HuH-7 (cell line): ENCODE measurements around the gene IL13RA1.
"Not testable (repeated sequence)": the region's sequence is repeated elsewhere in the genome, so short reads cannot be mapped to it uniquely, and the experiment has no call there.

Experiments used
- DNase-seq: peaks from one replicate; pipeline ENCODE4 v3.0.0; 2011; ENCODE audit warnings: low spot score

Gene IL13RA1

GRCh38 chrX:118729042-118729652 lies 1.7 kb downstream of the IL13RA1 start:
- DNase-seq, result no peak

GRCh38 chrX:118730500-118731247 lies 3.3 kb downstream of the IL13RA1 start:
- DNase-seq, result no peak

GRCh38 chrX:118732551-118732950 lies 5.1 kb downstream of the IL13RA1 start:
- DNase-seq, result not testable (repeated sequence)

GRCh38 chrX:118734909-118735308 lies 7.5 kb downstream of the IL13RA1 start:
- DNase-seq, result no peak

GRCh38 chrX:118736394-118737010 lies 9.1 kb downstream of the IL13RA1 start:
- no peak for DNase-seq

GRCh38 chrX:118739577-118739976 lies 12.2 kb downstream of the IL13RA1 start:
- no peak for DNase-seq

GRCh38 chrX:118740276-118740889 lies 13.0 kb downstream of the IL13RA1 start:
- DNase-seq, result no peak

- no peak for DNase-seq
Observed at GRCh38 chrX:118742176-118742575, 14.8 kb downstream of the IL13RA1 start.

- no peak for DNase-seq
Observed at GRCh38 chrX:118745570-118745969, 18.2 kb downstream of the IL13RA1 start.

- DNase-seq, result no peak
Observed at GRCh38 chrX:118751950-118752783, 24.8 kb downstream of the IL13RA1 start.

- DNase-seq, result no peak
Observed at GRCh38 chrX:118755633-118756032, 28.2 kb downstream of the IL13RA1 start.

GRCh38 chrX:118756101-118756500 lies 28.7 kb downstream of the IL13RA1 start:
- DNase-seq, result no peak

- no peak for DNase-seq
Observed at GRCh38 chrX:118758511-118758910, 31.1 kb downstream of the IL13RA1 start.

GRCh38 chrX:118760025-118760424 lies 32.6 kb downstream of the IL13RA1 start:
- no peak for DNase-seq

- DNase-seq, result peak; percentile 12
Observed at GRCh38 chrX:118761939-118762707, 34.7 kb downstream of the IL13RA1 start.

- DNase-seq, result no peak
Observed at GRCh38 chrX:118763489-118763888, 36.1 kb downstream of the IL13RA1 start.

- no peak for DNase-seq
Observed at GRCh38 chrX:118764122-118764521, 36.7 kb downstream of the IL13RA1 start.

- no peak for DNase-seq
Observed at GRCh38 chrX:118770133-118770760, 42.8 kb downstream of the IL13RA1 start.

- no peak for DNase-seq
Observed at GRCh38 chrX:118772051-118772450, 44.6 kb downstream of the IL13RA1 start.

GRCh38 chrX:118773782-118774181 lies 46.4 kb downstream of the IL13RA1 start:
- no peak for DNase-seq

- no peak for DNase-seq
Observed at GRCh38 chrX:118779581-118779980, 52.2 kb downstream of the IL13RA1 start.
